KMS-11 (cell line): ENCODE data around the gene AGO3.

Source experiments
- H2AFZ ChIP-seq: fragments of 200-600 bp; sonication (generic); 2 replicates; pipeline ENCODE4 v1.6.1; 2016; ENCODE audit warnings: antibody characterized with exemption, mixed run types, low read depth
- H3K27ac ChIP-seq: fragments of 200-600 bp; sonication (generic); 2 replicates; pipeline ENCODE4 v1.6.1; 2016; ENCODE audit warnings: mild to moderate bottlenecking, mixed run types
- H3K27me3 ChIP-seq: fragments of 200-600 bp; sonication (generic); 2 replicates; pipeline ENCODE4 v1.6.1; 2017; ENCODE audit warnings: mild to moderate bottlenecking, low read depth, mixed run types, moderate library complexity; ENCODE audit not compliant: insufficient read depth
- H3K36me3 ChIP-seq: fragments of 200-600 bp; sonication (generic); 2 replicates; pipeline ENCODE4 v1.6.1; 2017; ENCODE audit warnings: mild to moderate bottlenecking, mixed run types; ENCODE audit not compliant: insufficient read depth
- H3K4me1 ChIP-seq: fragments of 200-600 bp; sonication (generic); 2 replicates; pipeline ENCODE4 v1.6.1; 2016; ENCODE audit warnings: mild to moderate bottlenecking, low read depth, mixed run types; ENCODE audit not compliant: poor library complexity, severe bottlenecking
- H3K4me2 ChIP-seq: fragments of 200-600 bp; sonication (generic); 2 replicates; pipeline ENCODE4 v1.7.0; 2016; ENCODE audit warnings: mild to moderate bottlenecking, mixed run types
- H3K4me3 ChIP-seq: fragments of 200-600 bp; sonication (generic); IDR thresholded peaks from 2 replicates; pipeline ENCODE4 v1.6.1; 2017; ENCODE audit warnings: low read depth, low read length, mixed read lengths; ENCODE audit not compliant: insufficient read depth
- H3K79me2 ChIP-seq: fragments of 200-600 bp; sonication (generic); 2 replicates; pipeline ENCODE4 v1.6.1; 2016; ENCODE audit warnings: low read depth, mixed run types; ENCODE audit not compliant: insufficient read depth
- H3K9ac ChIP-seq: fragments of 200-600 bp; sonication (generic); 2 replicates; pipeline ENCODE4 v1.6.1; 2016; ENCODE audit warnings: mild to moderate bottlenecking, mixed run types
- H4K20me1 ChIP-seq: fragments of 200-600 bp; sonication (generic); 2 replicates; pipeline ENCODE4 v1.6.1; 2016; ENCODE audit warnings: mild to moderate bottlenecking, mixed run types; ENCODE audit not compliant: insufficient read depth
- CTCF ChIP-seq: fragments of 200-600 bp; sonication (generic); conservative IDR thresholded peaks from 2 replicates; pipeline ENCODE4 v1.6.1; 2017; ENCODE audit warnings: low read depth, mild to moderate bottlenecking, antibody characterized with exemption, low read length, moderate library complexity, mixed read lengths

AGO3 gene

GRCh38 chr1:35894656-35895055 is 36.2 kb upstream of the AGO3 start:
- Histone ChIP-seq H3K4me2 (no peak overlapping the region), H3K4me1 (no peaks in the 10 kb centered on the region), H3K36me3 (no peaks in the 10 kb centered on the region), H3K79me2 (no peaks in the 10 kb centered on the region), H4K20me1 (no peaks in the 10 kb centered on the region), H3K9ac (no peak overlapping the region), H3K27ac (no peak overlapping the region), H3K4me3 (no peak overlapping the region), H3K27me3 (no peaks in the 10 kb centered on the region), H2AFZ (no peak overlapping the region)
- TF ChIP-seq CTCF: no peak

GRCh38 chr1:35899941-35900340 is 31.0 kb upstream of the AGO3 start:
- H2AFZ ChIP-seq: no peak overlapping the region
- H3K36me3 ChIP-seq: no peaks in the 10 kb centered on the region
- H3K27me3 ChIP-seq: no peaks in the 10 kb centered on the region
- no peaks in the 10 kb centered on the region for H3K4me1 ChIP-seq
- H3K4me3 ChIP-seq: no peak overlapping the region
- H3K9ac ChIP-seq: no peak overlapping the region
- no peak for TF ChIP-seq CTCF
- no peak overlapping the region for H3K4me2 ChIP-seq
- no peak overlapping the region for H3K27ac ChIP-seq
- no peaks in the 10 kb centered on the region for H4K20me1 ChIP-seq
- no peaks in the 10 kb centered on the region for H3K79me2 ChIP-seq

GRCh38 chr1:35901235-35901634 is 29.7 kb upstream of the AGO3 start:
- no peaks in the 10 kb centered on the region for H4K20me1 ChIP-seq
- no peak for TF ChIP-seq CTCF
- no peak overlapping the region for H3K4me3 ChIP-seq
- no peak overlapping the region for H3K9ac ChIP-seq
- no peaks in the 10 kb centered on the region for H3K4me1 ChIP-seq
- no peak overlapping the region for H2AFZ ChIP-seq
- H3K79me2 ChIP-seq: no peaks in the 10 kb centered on the region
- no peak overlapping the region for H3K4me2 ChIP-seq
- no peaks in the 10 kb centered on the region for H3K27me3 ChIP-seq
- H3K36me3 ChIP-seq: no peaks in the 10 kb centered on the region
- H3K27ac ChIP-seq: no peak overlapping the region

- TF ChIP-seq CTCF: no peak
- Histone ChIP-seq H3K4me2 (no peak overlapping the region), H3K27ac (no peak overlapping the region), H3K4me1 (no peaks in the 10 kb centered on the region), H3K36me3 (no peaks in the 10 kb centered on the region), H2AFZ (no peak overlapping the region), H4K20me1 (no peaks in the 10 kb centered on the region), H3K4me3 (no peak overlapping the region), H3K27me3 (no peaks in the 10 kb centered on the region), H3K79me2 (no peaks in the 10 kb centered on the region), H3K9ac (no peak overlapping the region)
Measured at GRCh38 chr1:35902671-35903070, 28.2 kb upstream of the AGO3 start.

- no peak overlapping the region for H3K9ac ChIP-seq
- H3K4me1 ChIP-seq: no peaks in the 10 kb centered on the region
- no peaks in the 10 kb centered on the region for H3K27me3 ChIP-seq
- no peaks in the 10 kb centered on the region for H4K20me1 ChIP-seq
- no peak overlapping the region for H3K27ac ChIP-seq
- H2AFZ ChIP-seq: no peak overlapping the region
- H3K36me3 ChIP-seq: no peaks in the 10 kb centered on the region
- TF ChIP-seq CTCF: no peak
- no peak overlapping the region for H3K4me3 ChIP-seq
- H3K79me2 ChIP-seq: no peaks in the 10 kb centered on the region
- no peak overlapping the region for H3K4me2 ChIP-seq
Measured at GRCh38 chr1:35914717-35915116, 16.2 kb upstream of the AGO3 start.
